AG09319 (cell line): Measurements from ENCODE around the gene E2F1.

Source experiments
- DNase-seq: peaks from one replicate; pipeline ENCODE4 v3.0.0-alpha.2; 2010; ENCODE audit warnings: low read depth; ENCODE audit errors: extremely low read depth
- CTCF ChIP-seq: IDR thresholded peaks from 2 replicates; pipeline ENCODE4 v1.5.1; 2011; ENCODE audit warnings: low read depth, mild to moderate bottlenecking, inconsistent platforms, low read length, moderate library complexity

The E2F1 gene

GRCh38 chr20:33719989-33720709 is 34.0 kb upstream of the E2F1 start, which contains the start of gene PXMP4:
PXMP4 (minus strand) TSS chr20:33720310; CDS start chr20:33720207, 103 bp downstream.
- TF ChIP-seq CTCF: no peak
- peak; percentile 95 for DNase-seq

GRCh38 chr20:33719277-33719988 is 33.2 kb upstream of the E2F1 start:
- TF ChIP-seq CTCF: no peak
- DNase-seq: no peak

- DNase-seq: no peak
- no peak for TF ChIP-seq CTCF
Measured at GRCh38 chr20:33716498-33716897, 30.3 kb upstream of the E2F1 start.

- TF ChIP-seq CTCF: no peak
- no peak for DNase-seq
Measured at GRCh38 chr20:33713865-33714367, 27.7 kb upstream of the E2F1 start.

- TF ChIP-seq CTCF: no peak
- DNase-seq: no peak
Measured at GRCh38 chr20:33711446-33711738, 25.2 kb upstream of the E2F1 start.

GRCh38 chr20:33710681-33711445 is 24.7 kb upstream of the E2F1 start:
- no peak for TF ChIP-seq CTCF
- no peak for DNase-seq
